Amniotic epithelial cell (primary cell): ENCODE measurements around the gene CEP57L1.
"Not testable (repeated sequence)": the region's sequence is repeated elsewhere in the genome, so short reads cannot be mapped to it uniquely, and the experiment has no call there.

Experiments
- DNase-seq: peaks from one replicate; pipeline ENCODE4 v3.0.0-alpha.2; 2010; ENCODE audit warnings: low read depth

CEP57L1 gene

GRCh38 chr6:109172101-109172746 lies 76.9 kb downstream of the CEP57L1 start:
- DNase-seq = peak; percentile 4

DNA sequence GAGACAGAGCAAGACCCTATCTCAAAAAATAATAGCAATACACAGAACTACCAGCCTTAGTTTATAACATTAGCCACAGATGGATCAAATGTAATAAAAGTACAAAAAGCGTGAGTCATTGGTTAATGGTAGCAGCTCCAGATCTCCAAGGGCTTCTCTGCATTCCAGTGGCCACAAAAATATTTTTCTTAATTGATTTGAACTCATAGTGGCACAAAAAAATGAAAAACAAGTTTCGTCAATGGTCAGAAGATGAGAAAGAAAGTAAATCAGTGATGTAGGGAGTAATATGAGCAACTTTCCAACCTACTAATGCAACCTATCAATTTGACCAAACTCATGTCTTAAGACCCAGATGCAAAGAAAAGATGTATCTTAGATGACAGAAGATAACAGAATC lies 79.6 kb downstream of the CEP57L1 start:
- DNase-seq = peak; percentile 27

- DNase-seq = no peak
Observed at GRCh38 chr6:109178921-109179320, 83.6 kb downstream of the CEP57L1 start.

- DNase-seq = no peak
Observed at GRCh38 chr6:109179507-109179906, 84.2 kb downstream of the CEP57L1 start.

- no peak for DNase-seq
Observed at GRCh38 chr6:109182578-109182977, 87.3 kb downstream of the CEP57L1 start.

DNA sequence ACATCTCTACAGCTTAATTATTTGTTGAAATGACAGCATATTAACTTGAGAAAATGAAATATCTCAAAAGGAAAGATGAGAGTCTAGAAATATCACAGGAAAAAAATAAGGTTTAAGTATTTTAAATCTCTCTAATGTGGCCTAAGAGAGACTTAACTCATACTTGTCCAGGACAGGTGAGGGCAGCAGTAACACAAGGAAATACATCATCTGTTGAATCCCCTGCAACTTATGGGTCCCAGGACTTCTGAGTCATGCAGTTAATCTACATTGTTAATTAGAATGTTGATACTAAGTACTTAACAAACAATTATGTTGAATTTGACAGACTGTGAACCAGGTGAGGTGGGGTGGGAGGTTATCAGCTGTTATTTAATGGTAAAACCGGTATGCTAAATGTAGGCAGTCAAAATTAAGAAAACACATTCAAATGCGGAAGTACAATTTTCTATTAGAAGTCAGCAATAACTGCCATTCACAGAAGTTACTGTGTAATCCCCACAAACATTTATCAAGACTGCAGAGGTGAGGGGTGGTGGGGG lies 87.9 kb downstream of the CEP57L1 start:
- DNase-seq = no peak

GRCh38 chr6:109184638-109185037 lies 89.3 kb downstream of the CEP57L1 start:
- DNase-seq = no peak

DNA sequence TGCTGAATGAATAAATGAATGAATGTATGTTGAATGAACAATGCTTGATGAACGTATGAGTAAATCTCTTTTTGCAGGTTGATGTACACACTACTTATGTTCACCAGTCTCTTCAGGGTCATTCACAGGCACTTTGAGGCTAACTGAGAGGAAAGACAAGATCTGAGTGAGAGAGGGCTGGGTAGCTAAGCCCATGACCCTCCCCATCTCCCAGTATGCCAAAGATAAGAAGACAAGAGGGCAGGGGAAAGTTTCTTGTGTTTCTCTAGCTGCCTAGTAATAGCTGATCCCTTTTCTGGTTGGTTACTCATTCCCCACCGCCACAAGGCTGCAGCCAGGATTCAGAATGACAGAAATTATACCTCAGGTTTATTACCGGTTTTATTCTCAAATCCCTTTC lies 90.7 kb downstream of the CEP57L1 start:
- DNase-seq = no peak

DNA sequence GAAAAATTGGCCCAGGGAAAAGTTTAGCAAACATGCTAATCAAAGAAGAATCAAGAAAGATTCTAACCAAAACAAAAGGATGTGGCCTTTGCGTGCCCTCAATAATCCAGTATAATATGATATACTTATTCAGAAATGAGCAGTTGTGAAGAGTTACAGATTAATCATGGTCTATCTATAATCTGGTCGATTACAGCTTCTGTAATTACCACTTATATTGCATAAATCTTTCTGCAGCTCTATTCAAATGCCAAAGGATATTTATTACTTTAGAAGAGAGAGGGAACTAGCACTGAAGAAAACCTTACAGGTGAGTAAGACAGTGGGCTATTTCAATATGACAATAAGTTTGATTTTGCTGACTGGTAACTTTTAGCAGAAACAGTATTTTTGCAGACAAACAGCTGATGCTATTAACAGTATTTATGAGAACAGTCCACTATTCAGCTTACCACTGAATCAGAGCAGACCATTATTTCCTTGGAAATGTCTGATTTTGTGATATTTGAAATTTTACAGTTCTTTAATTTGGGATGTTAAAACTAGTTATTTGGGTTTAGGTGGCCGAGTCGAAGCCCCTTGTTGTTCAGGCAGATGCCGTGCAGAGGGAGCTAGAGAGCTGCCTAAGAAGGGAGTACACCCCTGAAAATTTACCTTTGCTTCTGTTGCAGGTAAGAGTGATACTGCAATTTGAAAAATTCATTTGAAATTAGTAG lies 92.2 kb downstream of the CEP57L1 start:
- no peak for DNase-seq

- DNase-seq = no peak
Observed at GRCh38 chr6:109188115-109188411, 92.8 kb downstream of the CEP57L1 start.

GRCh38 chr6:109191368-109191767 lies 96.1 kb downstream of the CEP57L1 start:
- DNase-seq = not testable (repeated sequence)

DNA sequence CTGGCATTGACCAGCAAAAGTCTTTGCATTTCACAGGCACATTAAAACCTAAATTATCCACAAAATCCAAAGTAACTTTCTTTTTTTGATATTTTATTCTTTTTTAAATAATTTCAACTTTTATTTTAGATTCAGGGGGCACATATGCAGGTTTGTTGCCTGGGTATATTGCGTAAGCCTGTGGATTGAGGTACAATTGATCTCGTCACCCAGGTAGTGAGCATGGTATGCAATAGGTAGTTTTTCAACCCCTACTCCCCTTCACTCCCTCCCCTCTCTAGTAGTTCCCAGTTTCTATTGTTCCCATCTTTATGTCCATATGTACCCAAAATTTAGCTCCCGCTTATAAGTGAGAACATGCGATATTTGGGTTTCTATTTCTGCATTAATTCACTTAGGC lies 97.6 kb downstream of the CEP57L1 start:
- no peak for DNase-seq

DNA sequence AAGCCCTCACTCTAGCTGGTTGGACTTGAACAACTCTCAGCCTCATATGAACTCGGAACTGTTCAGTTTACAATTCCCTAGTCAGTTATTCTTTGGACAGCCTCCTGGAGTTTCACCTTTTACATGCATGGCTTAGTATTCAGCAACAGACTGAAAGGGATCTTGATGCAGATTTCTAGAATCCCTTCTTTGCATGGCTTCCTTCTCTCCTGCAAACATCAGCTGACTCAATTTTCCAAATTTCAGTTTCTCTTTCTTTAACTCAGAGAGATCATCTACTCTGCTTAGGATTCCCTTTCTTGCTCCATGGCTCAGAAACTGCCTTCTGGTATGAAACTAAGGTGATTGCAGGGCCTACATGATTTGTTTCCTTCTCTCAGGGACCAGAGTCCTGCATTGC lies 99.6 kb downstream of the CEP57L1 start:
- no peak for DNase-seq

GRCh38 chr6:109197061-109197460 lies 101.8 kb downstream of the CEP57L1 start:
- no peak for DNase-seq

GRCh38 chr6:109202409-109203264 lies 107.3 kb downstream of the CEP57L1 start:
- DNase-seq = no peak

DNA sequence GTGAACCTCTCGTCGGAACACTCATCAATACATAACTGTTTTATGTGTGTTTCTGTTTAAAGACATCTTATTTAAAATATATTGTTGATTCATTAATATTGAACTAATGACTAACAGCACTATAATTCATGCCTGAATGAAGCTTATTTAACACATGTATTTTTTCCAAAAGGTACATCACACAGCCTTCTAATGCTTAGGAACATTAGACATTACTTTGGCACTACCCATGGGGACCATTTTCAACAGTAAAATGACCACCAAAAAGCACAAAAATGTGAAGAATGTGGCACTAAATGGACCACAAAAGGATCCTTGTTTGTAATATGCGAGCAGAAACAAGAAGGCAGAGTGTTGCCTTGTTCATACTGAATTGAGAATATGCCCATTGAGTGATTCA lies 109.2 kb downstream of the CEP57L1 start:
- DNase-seq = no peak

DNA sequence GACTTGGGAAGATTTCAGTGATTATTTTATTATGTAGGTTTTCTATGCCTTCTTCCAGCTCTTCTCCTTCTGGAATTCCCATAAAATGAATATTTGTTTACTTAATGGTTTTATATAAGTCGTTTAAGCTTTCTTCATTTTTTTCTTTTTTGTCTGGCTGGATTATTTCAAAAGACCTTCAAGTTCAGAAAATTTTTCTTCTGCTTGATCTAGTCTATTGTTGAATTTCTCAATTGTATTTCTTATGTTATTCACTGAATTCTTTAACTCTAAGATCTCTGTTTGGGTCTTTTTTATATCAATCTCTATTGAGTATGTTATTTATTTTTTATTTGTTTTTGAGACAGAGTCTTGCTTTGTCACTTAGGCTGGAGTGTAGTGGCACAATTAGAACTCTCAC lies 117.4 kb downstream of the CEP57L1 start:
- no peak for DNase-seq
